ENCODE measurements around the gene SENP3. TPM values are rescaled to one million over a fixed set of nuclear protein-coding genes. Genes with fewer than 3 reads are reported as not detected.

The SENP3 gene
- total RNA-seq (2014; rRNA removed; shearing (Covaris generic)) (82.5 and 111 TPM in 2 replicates), polyA plus RNA-seq (2016; fragmentation: Nextera tagmentation; extraction: Ambion mirVana) (1.3 and 1.9 TPM in 2 replicates)

GRCh38 chr17:7561589-7562207 lies at the start of gene SENP3:
SENP3 (plus strand) TSS chr17:7561919; CDS start chr17:7563077, 1,158 bp downstream.
- H3K9ac ChIP-seq: peak within 1 kb of the TSS; percentile 86
- H3K4me1 ChIP-seq (ENCODE audit: insufficient read depth): peaks cover 22% of the 10 kb centered on the region
- no peaks in the 10 kb centered on the region for H3K9me3 ChIP-seq (ENCODE audit: low read depth)
- peaks cover 4% of the 10 kb centered on the region; the same call in 1 of the 2 replicates for H3K36me3 ChIP-seq (ENCODE audit: low read depth)
- peak; percentile 97 for DNase-seq
- no peaks in the 10 kb centered on the region for H3F3A ChIP-seq (ENCODE audit: insufficient read depth)
- H3K27ac ChIP-seq: peak within 1 kb of the TSS; percentile 79
- peak within 1 kb of the TSS; percentile 94 for H3K4me3 ChIP-seq
- H2AFZ ChIP-seq: peak within 1 kb of the TSS; percentile 91
- peak within 1 kb of the TSS; percentile 99 for H3K4me2 ChIP-seq (ENCODE audit: unreplicated experiment)
- H3K79me2 ChIP-seq (ENCODE audit: insufficient read depth): peaks cover 53% of the 10 kb centered on the region
- no peaks in the 10 kb centered on the region for H3K9me2 ChIP-seq (ENCODE audit: insufficient read depth)
- 1% methylated on average over 38 to 76 of the region's 82 CpGs for WGBS, 2 experiments (ENCODE audit: low coverage in 1 of 2, low lambda C conversion rate in 2 of 2, missing lambda C conversion rate in 2 of 2)
- no peaks in the 10 kb centered on the region for H3K27me3 ChIP-seq (replicated peaks; ENCODE audit: insufficient read depth)
- no peaks in the 10 kb centered on the region for H4K20me1 ChIP-seq (ENCODE audit: insufficient read depth)
- TF ChIP-seq EZH2phosphoT487 (IDR thresholded peaks at IDR 0.05; ENCODE audit: insufficient read depth, low read depth) (no peak), EZH2 (IDR thresholded peaks at IDR 0.05; ENCODE audit: insufficient read depth, poor library complexity, severe bottlenecking) (no peak)
- in situ Hi-C loops (cut with MboI): no loop called here

- TF ChIP-seq EZH2 (IDR thresholded peaks at IDR 0.05; ENCODE audit: insufficient read depth, poor library complexity, severe bottlenecking) (no peak), EZH2phosphoT487 (IDR thresholded peaks at IDR 0.05; ENCODE audit: insufficient read depth, low read depth) (no peak)
- no peak overlapping the region for H3K4me2 ChIP-seq (ENCODE audit: unreplicated experiment)
- in situ Hi-C loops (cut with MboI): no loop called here
- no peaks in the 10 kb centered on the region for H3K27me3 ChIP-seq (replicated peaks; ENCODE audit: insufficient read depth)
- H4K20me1 ChIP-seq (ENCODE audit: insufficient read depth): no peaks in the 10 kb centered on the region
- no peak overlapping the region for H3K27ac ChIP-seq
- H3K4me3 ChIP-seq: no peak overlapping the region
- H3K9me3 ChIP-seq (ENCODE audit: low read depth): no peaks in the 10 kb centered on the region
- H3K36me3 ChIP-seq (ENCODE audit: low read depth): peaks cover 51% of the 10 kb centered on the region; the same call in 1 of the 2 replicates
- no peak for DNase-seq
- no peak overlapping the region for H2AFZ ChIP-seq
- H3K9ac ChIP-seq: no peak overlapping the region
- H3F3A ChIP-seq (ENCODE audit: insufficient read depth): peaks cover 27% of the 10 kb centered on the region
- H3K4me1 ChIP-seq (ENCODE audit: insufficient read depth): no peaks in the 10 kb centered on the region
- WGBS, 2 experiments (ENCODE audit: low coverage in 1 of 2, low lambda C conversion rate in 2 of 2, missing lambda C conversion rate in 2 of 2): 87 to 89% methylated on average over 11 to 15 of the region's 15 CpGs
- H3K79me2 ChIP-seq (ENCODE audit: insufficient read depth): 0 out of 2 replicates have a peak, but pooled peaks cover 7% of the 10 kb centered on the region
- H3K9me2 ChIP-seq (ENCODE audit: insufficient read depth): no peaks in the 10 kb centered on the region
These were observed 49.6 kb upstream of the SENP3 start for GRCh38 chr17:7512105-7512504.

GRCh38 chr17:7512824-7513540 lies 48.7 kb upstream of the SENP3 start:
- H3K9me2 ChIP-seq (ENCODE audit: insufficient read depth): no peaks in the 10 kb centered on the region
- no peak for DNase-seq
- in situ Hi-C loops (cut with MboI): no loop called here
- H2AFZ ChIP-seq: no peak overlapping the region
- no peaks in the 10 kb centered on the region for H3K9me3 ChIP-seq (ENCODE audit: low read depth)
- no peak overlapping the region for H3K9ac ChIP-seq
- no peak overlapping the region for H3K4me2 ChIP-seq (ENCODE audit: unreplicated experiment)
- H3K4me3 ChIP-seq: no peak overlapping the region
- WGBS, 2 experiments (ENCODE audit: low coverage in 1 of 2, low lambda C conversion rate in 2 of 2, missing lambda C conversion rate in 2 of 2): 91 to 94% methylated on average over 16 to 20 of the region's 20 CpGs
- no peaks in the 10 kb centered on the region for H3K4me1 ChIP-seq (ENCODE audit: insufficient read depth)
- H3K27ac ChIP-seq: no peak overlapping the region
- no peaks in the 10 kb centered on the region for H4K20me1 ChIP-seq (ENCODE audit: insufficient read depth)
- H3K27me3 ChIP-seq (replicated peaks; ENCODE audit: insufficient read depth): no peaks in the 10 kb centered on the region
- TF ChIP-seq EZH2 (IDR thresholded peaks at IDR 0.05; ENCODE audit: insufficient read depth, poor library complexity, severe bottlenecking): no peak
- no peak for TF ChIP-seq EZH2phosphoT487 (IDR thresholded peaks at IDR 0.05; ENCODE audit: insufficient read depth, low read depth)
- peaks cover 42% of the 10 kb centered on the region; the same call in 1 of the 2 replicates for H3K36me3 ChIP-seq (ENCODE audit: low read depth)
- no peaks in the 10 kb centered on the region for H3K79me2 ChIP-seq (ENCODE audit: insufficient read depth)
- peaks cover 23% of the 10 kb centered on the region for H3F3A ChIP-seq (ENCODE audit: insufficient read depth)

- H3K79me2 ChIP-seq (ENCODE audit: insufficient read depth): no peaks in the 10 kb centered on the region
- H3K4me2 ChIP-seq (ENCODE audit: unreplicated experiment): no peak overlapping the region
- DNase-seq: peak; percentile 20
- WGBS, 2 experiments (ENCODE audit: low coverage in 1 of 2, low lambda C conversion rate in 2 of 2, missing lambda C conversion rate in 2 of 2): 36 to 44% methylated on average over 14 to 17 of the region's 17 CpGs
- no peak overlapping the region for H2AFZ ChIP-seq
- H3K4me3 ChIP-seq: no peak overlapping the region
- no peaks in the 10 kb centered on the region for H3K4me1 ChIP-seq (ENCODE audit: insufficient read depth)
- H3K9me3 ChIP-seq (ENCODE audit: low read depth): no peaks in the 10 kb centered on the region
- H3K27ac ChIP-seq: peak overlapping the region; percentile 17; the same call in 1 of the 2 replicates
- no peaks in the 10 kb centered on the region for H3K9me2 ChIP-seq (ENCODE audit: insufficient read depth)
- H3F3A ChIP-seq (ENCODE audit: insufficient read depth): peaks cover 23% of the 10 kb centered on the region
- peaks cover 33% of the 10 kb centered on the region; the same call in 1 of the 2 replicates for H3K36me3 ChIP-seq (ENCODE audit: low read depth)
- in situ Hi-C loops (cut with MboI): no loop called here
- no peak overlapping the region; the same call in 1 of the 2 replicates for H3K9ac ChIP-seq
- H3K27me3 ChIP-seq (replicated peaks; ENCODE audit: insufficient read depth): no peaks in the 10 kb centered on the region
- no peaks in the 10 kb centered on the region for H4K20me1 ChIP-seq (ENCODE audit: insufficient read depth)
- TF ChIP-seq EZH2phosphoT487 (IDR thresholded peaks at IDR 0.05; ENCODE audit: insufficient read depth, low read depth) (no peak), EZH2 (IDR thresholded peaks at IDR 0.05; ENCODE audit: insufficient read depth, poor library complexity, severe bottlenecking) (no peak)
These were observed 47.8 kb upstream of the SENP3 start for GRCh38 chr17:7513850-7514419.
